WTC11 (cell line): ENCODE measurements around the gene C7. TPM values are rescaled to one million over a fixed set of nuclear protein-coding genes. Genes with fewer than 3 reads are reported as not detected.
A peak's percentile ranks its signal among the peaks of the same experiment; 100 is the strongest.

ENCODE experiments used
- ATAC-seq: fragments of 200-7000 bp; cut with Tn5 transposase; 2 replicates; pipeline ENCODE4 v1.10.0; 2021; ENCODE audit warnings: mild to moderate bottlenecking, moderate library complexity
- CTCF ChIA-PET: fragments of 300-600 bp; sonication (Branson Sonifier 250); formaldehyde crosslinking; loops from one replicate; lab custom pipeline; 2021; ENCODE audit warnings: antibody characterized with exemption; lab: Charles Lee
- POLR2A ChIA-PET: fragments of 350-600 bp; sonication (Branson Sonifier 250); formaldehyde crosslinking; loops from one replicate; lab custom pipeline; 2021; ENCODE audit warnings: antibody characterized with exemption; lab: Charles Lee
- DNase-seq: peaks from one replicate; pipeline ENCODE4 v3.0.0; 2021; ENCODE audit warnings: low spot score
- H3K27ac Mint-ChIP-seq: 2 replicates; pipeline ENCODE4 v1.8.0; 2021; ENCODE audit warnings: mixed read lengths
- H3K27me3 Mint-ChIP-seq: 2 replicates; pipeline ENCODE4 v1.8.0; 2021; ENCODE audit warnings: low read depth, mild to moderate bottlenecking, moderate library complexity, mixed read lengths
- H3K36me3 Mint-ChIP-seq: 2 replicates; pipeline ENCODE4 v1.8.0; 2021; ENCODE audit warnings: mixed read lengths
- H3K4me1 Mint-ChIP-seq: 2 replicates; pipeline ENCODE4 v1.8.0; 2022; ENCODE audit warnings: mixed read lengths
- H3K4me3 Mint-ChIP-seq: 2 replicates; pipeline ENCODE4 v1.8.0; 2021; ENCODE audit warnings: mild to moderate bottlenecking, moderate library complexity, mixed read lengths
- H3K9me3 Mint-ChIP-seq: 2 replicates; pipeline ENCODE4 v1.8.0; 2021; ENCODE audit warnings: mixed read lengths
- ESRRA ChIP-seq: sonication (generic); formaldehyde crosslinking; IDR thresholded peaks from 2 replicates; pipeline ENCODE4 v1.8.1; 2022; ENCODE audit warnings: mild to moderate bottlenecking, missing genetic modification reagents, borderline replicate concordance
- FOXK1 ChIP-seq: sonication (generic); formaldehyde crosslinking; IDR thresholded peaks from 2 replicates; pipeline ENCODE4 v1.8.0; 2022; ENCODE audit warnings: mild to moderate bottlenecking, moderate library complexity, missing genetic modification reagents
- FOXP1 ChIP-seq: sonication (generic); formaldehyde crosslinking; IDR thresholded peaks from 2 replicates; pipeline ENCODE4 v1.8.0; 2022; ENCODE audit warnings: missing genetic modification reagents, mild to moderate bottlenecking, moderate library complexity, borderline replicate concordance
- GABPB1 ChIP-seq: sonication (generic); formaldehyde crosslinking; IDR thresholded peaks from 2 replicates; pipeline ENCODE4 v1.8.1; 2023; ENCODE audit warnings: mild to moderate bottlenecking, missing genetic modification reagents
- GRHL2 ChIP-seq: fragments of 250-450 bp; sonication (Bioruptor Pico); IDR thresholded peaks from 2 replicates; pipeline ENCODE4 v1.8.0; 2022; ENCODE audit warnings: mild to moderate bottlenecking, moderate library complexity; ENCODE audit not compliant: insufficient replicate concordance, severe bottlenecking
- GTF2I ChIP-seq: fragments of 250-450 bp; sonication (Bioruptor Pico); conservative IDR thresholded peaks from 2 replicates; pipeline ENCODE4 v1.4.0; 2021; ENCODE audit warnings: mild to moderate bottlenecking
- HMGA2 ChIP-seq: fragments of 250-450 bp; sonication (Bioruptor Pico); IDR thresholded peaks from 2 replicates; pipeline ENCODE4 v1.4.0; 2021; ENCODE audit warnings: mild to moderate bottlenecking, moderate library complexity
- IRF2 ChIP-seq: sonication (generic); formaldehyde crosslinking; IDR thresholded peaks from 2 replicates; pipeline ENCODE4 v1.8.0; 2022; ENCODE audit warnings: low read depth, missing genetic modification reagents, borderline replicate concordance
- NR3C1 ChIP-seq: sonication (generic); formaldehyde crosslinking; conservative IDR thresholded peaks from 2 replicates; pipeline ENCODE4 v1.8.1; 2023; ENCODE audit warnings: low read depth, mild to moderate bottlenecking, missing genetic modification reagents
- RELA ChIP-seq: sonication (generic); formaldehyde crosslinking; IDR thresholded peaks from 2 replicates; pipeline ENCODE4 v1.8.1; 2022; ENCODE audit warnings: missing genetic modification reagents, mild to moderate bottlenecking, borderline replicate concordance
- ZNF121 ChIP-seq: sonication (generic); formaldehyde crosslinking; IDR thresholded peaks from 2 replicates; pipeline ENCODE4 v1.8.0; 2023; ENCODE audit warnings: missing genetic modification reagents
- ZNF416 ChIP-seq: fragments of 250-450 bp; sonication (Bioruptor Pico); IDR thresholded peaks from 2 replicates; pipeline ENCODE4 v1.9.0; 2021; ENCODE audit warnings: mild to moderate bottlenecking, inconsistent platforms
- total RNA-seq: library from RNA; stranded (reverse); gene quantifications from 3 replicates; pipeline ENCODE4 v1.2.3, GENCODE V29; 2021
- TF ChIP-seq, protein P1 (sequence below): fragments of 200-600 bp; IDR thresholded peaks from 2 replicates; pipeline ENCODE4 v1.8.0; 2022; ENCODE audit warnings: antibody characterized with exemption
- TF ChIP-seq, protein P2 (sequence below): fragments of 250-450 bp; sonication (Bioruptor Pico); IDR thresholded peaks from 2 replicates; pipeline ENCODE4 v1.9.0; 2021; ENCODE audit warnings: mild to moderate bottlenecking
- TF ChIP-seq, protein P3 (sequence below): sonication (generic); formaldehyde crosslinking; IDR thresholded peaks from 2 replicates; pipeline ENCODE4 v1.8.1; 2023; ENCODE audit warnings: mild to moderate bottlenecking, missing genetic modification reagents, moderate library complexity
- TF ChIP-seq, protein P4 (sequence below): sonication (generic); formaldehyde crosslinking; IDR thresholded peaks from 2 replicates; pipeline ENCODE4 v1.8.1; 2022; ENCODE audit warnings: low read depth, mild to moderate bottlenecking, moderate library complexity, missing genetic modification reagents, borderline replicate concordance
- TF ChIP-seq, protein P5 (sequence below): fragments of 250-450 bp; sonication (Bioruptor Pico); IDR thresholded peaks from 2 replicates; pipeline ENCODE4 v1.9.0; 2021; ENCODE audit warnings: mild to moderate bottlenecking, borderline replicate concordance
- TF ChIP-seq, protein P6 (sequence below): sonication (generic); formaldehyde crosslinking; IDR thresholded peaks from 2 replicates; pipeline ENCODE4 v1.8.1; 2022; ENCODE audit warnings: mild to moderate bottlenecking, moderate library complexity, missing genetic modification reagents
- TF ChIP-seq, protein P7 (sequence below): sonication (generic); formaldehyde crosslinking; IDR thresholded peaks from 2 replicates; pipeline ENCODE4 v1.8.1; 2022; ENCODE audit warnings: mild to moderate bottlenecking, missing genetic modification reagents, moderate library complexity, borderline replicate concordance

C7 gene
- total RNA-seq, 1 experiment from 2014 or later = 4.5 TPM

DNA sequence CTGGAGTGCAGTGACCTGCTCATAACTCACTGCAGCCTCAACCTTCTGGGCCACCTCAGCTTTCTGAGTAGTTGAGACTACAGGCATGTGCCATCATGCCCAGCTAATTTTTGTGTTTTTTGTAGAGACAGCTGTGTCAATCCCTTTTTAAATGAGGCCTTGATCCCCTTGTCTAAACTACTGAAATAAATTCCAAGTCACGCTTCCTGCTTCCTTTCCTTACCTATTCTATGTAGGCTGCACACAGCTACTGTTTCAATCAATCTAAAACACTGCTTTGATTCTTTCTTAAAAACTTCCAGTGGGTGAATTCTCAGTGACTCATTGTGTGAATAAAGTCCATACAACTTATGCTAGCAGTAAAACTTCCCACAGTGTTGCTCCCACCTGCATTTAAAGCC lies 2.9 kb upstream of the C7 start:
- Mint-ChIP-seq H3K4me1 (peaks cover 20% of the 10 kb centered on the region), H3K27me3 (no peaks in the 10 kb centered on the region), H3K27ac (no peak overlapping the region), H3K4me3 (no peak overlapping the region), H3K36me3 (no peaks in the 10 kb centered on the region), H3K9me3 (peaks cover 4% of the 10 kb centered on the region; the same call in 1 of the 2 replicates)
- ATAC-seq (no peak), DNase-seq (no peak)
- TF ChIP-seq GRHL2 (no peak), ESRRA (CRISPR knock-in tag) (no peak), HMGA2 (CRISPR knock-in tag) (no peak), FOXP1 (CRISPR knock-in tag) (no peak), IRF2 (CRISPR knock-in tag) (no peak)
- TF ChIP-seq, protein P1, sequence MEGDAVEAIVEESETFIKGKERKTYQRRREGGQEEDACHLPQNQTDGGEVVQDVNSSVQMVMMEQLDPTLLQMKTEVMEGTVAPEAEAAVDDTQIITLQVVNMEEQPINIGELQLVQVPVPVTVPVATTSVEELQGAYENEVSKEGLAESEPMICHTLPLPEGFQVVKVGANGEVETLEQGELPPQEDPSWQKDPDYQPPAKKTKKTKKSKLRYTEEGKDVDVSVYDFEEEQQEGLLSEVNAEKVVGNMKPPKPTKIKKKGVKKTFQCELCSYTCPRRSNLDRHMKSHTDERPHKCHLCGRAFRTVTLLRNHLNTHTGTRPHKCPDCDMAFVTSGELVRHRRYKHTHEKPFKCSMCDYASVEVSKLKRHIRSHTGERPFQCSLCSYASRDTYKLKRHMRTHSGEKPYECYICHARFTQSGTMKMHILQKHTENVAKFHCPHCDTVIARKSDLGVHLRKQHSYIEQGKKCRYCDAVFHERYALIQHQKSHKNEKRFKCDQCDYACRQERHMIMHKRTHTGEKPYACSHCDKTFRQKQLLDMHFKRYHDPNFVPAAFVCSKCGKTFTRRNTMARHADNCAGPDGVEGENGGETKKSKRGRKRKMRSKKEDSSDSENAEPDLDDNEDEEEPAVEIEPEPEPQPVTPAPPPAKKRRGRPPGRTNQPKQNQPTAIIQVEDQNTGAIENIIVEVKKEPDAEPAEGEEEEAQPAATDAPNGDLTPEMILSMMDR = no peak
- TF ChIP-seq, protein P2, sequence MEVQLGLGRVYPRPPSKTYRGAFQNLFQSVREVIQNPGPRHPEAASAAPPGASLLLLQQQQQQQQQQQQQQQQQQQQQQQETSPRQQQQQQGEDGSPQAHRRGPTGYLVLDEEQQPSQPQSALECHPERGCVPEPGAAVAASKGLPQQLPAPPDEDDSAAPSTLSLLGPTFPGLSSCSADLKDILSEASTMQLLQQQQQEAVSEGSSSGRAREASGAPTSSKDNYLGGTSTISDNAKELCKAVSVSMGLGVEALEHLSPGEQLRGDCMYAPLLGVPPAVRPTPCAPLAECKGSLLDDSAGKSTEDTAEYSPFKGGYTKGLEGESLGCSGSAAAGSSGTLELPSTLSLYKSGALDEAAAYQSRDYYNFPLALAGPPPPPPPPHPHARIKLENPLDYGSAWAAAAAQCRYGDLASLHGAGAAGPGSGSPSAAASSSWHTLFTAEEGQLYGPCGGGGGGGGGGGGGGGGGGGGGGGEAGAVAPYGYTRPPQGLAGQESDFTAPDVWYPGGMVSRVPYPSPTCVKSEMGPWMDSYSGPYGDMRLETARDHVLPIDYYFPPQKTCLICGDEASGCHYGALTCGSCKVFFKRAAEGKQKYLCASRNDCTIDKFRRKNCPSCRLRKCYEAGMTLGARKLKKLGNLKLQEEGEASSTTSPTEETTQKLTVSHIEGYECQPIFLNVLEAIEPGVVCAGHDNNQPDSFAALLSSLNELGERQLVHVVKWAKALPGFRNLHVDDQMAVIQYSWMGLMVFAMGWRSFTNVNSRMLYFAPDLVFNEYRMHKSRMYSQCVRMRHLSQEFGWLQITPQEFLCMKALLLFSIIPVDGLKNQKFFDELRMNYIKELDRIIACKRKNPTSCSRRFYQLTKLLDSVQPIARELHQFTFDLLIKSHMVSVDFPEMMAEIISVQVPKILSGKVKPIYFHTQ (CRISPR knock-in tag) = no peak
- TF ChIP-seq, protein P3, sequence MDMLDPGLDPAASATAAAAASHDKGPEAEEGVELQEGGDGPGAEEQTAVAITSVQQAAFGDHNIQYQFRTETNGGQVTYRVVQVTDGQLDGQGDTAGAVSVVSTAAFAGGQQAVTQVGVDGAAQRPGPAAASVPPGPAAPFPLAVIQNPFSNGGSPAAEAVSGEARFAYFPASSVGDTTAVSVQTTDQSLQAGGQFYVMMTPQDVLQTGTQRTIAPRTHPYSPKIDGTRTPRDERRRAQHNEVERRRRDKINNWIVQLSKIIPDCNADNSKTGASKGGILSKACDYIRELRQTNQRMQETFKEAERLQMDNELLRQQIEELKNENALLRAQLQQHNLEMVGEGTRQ (CRISPR knock-in tag) = no peak
- ChIA-PET POLR2A (no interaction called here), CTCF (interaction anchor here (1.4 kb wide), 1 partner anchor 9 kb away, joined by 4 read pairs; no protein-coding TSS in a partner anchor)

DNA sequence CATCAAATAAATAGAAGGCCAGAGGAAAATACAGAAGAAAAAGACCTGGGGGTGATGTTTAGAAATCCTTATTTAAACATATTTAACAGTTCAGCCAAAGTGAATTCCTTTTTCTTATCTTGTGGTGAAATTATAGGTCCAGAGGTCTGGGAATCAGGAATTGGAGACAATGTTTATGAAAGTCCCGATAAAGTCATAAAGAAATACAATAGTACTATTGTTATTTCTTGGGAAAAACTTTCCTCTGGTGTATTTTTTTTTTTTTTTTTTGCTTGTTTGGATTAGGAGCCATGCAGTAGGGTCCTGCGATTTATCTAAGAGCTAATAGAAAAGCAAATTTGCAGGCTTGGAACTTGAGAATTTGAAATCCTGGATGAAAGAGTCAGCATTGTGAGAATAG lies 426 bp downstream of the C7 start:
- H3K36me3 Mint-ChIP-seq = no peaks in the 10 kb centered on the region
- POLR2A ChIA-PET = no interaction called here
- H3K4me1 Mint-ChIP-seq = peaks cover 12% of the 10 kb centered on the region
- H3K4me3 Mint-ChIP-seq = no peak overlapping the region
- ATAC-seq = no peak
- H3K9me3 Mint-ChIP-seq = no peaks in the 10 kb centered on the region
- no peak overlapping the region for H3K27ac Mint-ChIP-seq
- peaks cover 8% of the 10 kb centered on the region for H3K27me3 Mint-ChIP-seq
- TF ChIP-seq, protein P4, sequence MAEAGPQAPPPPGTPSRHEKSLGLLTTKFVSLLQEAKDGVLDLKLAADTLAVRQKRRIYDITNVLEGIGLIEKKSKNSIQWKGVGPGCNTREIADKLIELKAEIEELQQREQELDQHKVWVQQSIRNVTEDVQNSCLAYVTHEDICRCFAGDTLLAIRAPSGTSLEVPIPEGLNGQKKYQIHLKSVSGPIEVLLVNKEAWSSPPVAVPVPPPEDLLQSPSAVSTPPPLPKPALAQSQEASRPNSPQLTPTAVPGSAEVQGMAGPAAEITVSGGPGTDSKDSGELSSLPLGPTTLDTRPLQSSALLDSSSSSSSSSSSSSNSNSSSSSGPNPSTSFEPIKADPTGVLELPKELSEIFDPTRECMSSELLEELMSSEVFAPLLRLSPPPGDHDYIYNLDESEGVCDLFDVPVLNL = no peak
- CTCF ChIA-PET = no interaction called here
- DNase-seq = no peak

DNA sequence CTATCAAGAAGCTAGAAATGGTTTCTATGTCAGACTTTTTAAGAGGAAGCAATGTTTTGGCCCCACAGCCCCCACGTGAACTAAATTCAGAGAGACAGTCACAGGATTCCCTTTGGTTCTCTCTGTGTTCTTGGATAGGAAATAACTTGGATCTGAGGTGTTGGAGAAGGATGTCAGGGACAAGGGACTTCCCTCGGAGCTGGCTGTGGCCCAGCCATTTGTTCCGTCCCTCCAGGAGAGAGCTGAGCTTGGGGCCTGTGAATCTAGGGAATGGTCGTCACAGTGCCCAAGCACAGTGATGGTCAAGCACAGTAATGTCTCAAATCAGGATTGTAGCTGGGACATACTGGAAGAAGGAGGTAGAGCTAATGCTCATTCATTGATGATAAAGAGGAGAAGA lies 2.0 kb downstream of the C7 start:
- ChIA-PET POLR2A (no interaction called here), CTCF (no interaction called here)
- H3K36me3 Mint-ChIP-seq = no peaks in the 10 kb centered on the region
- peaks cover 24% of the 10 kb centered on the region for H3K4me1 Mint-ChIP-seq
- H3K27ac Mint-ChIP-seq = peak overlapping the region; percentile 37
- H3K27me3 Mint-ChIP-seq = peaks cover 17% of the 10 kb centered on the region
- ATAC-seq (no peak), DNase-seq (no peak)
- no peaks in the 10 kb centered on the region for H3K9me3 Mint-ChIP-seq
- no peak overlapping the region for H3K4me3 Mint-ChIP-seq
- no peak for TF ChIP-seq GTF2I (CRISPR knock-in tag)
- no peak for TF ChIP-seq RELA (CRISPR knock-in tag)
- TF ChIP-seq ZNF416 (CRISPR knock-in tag) = no peak
- TF ChIP-seq, protein P5, sequence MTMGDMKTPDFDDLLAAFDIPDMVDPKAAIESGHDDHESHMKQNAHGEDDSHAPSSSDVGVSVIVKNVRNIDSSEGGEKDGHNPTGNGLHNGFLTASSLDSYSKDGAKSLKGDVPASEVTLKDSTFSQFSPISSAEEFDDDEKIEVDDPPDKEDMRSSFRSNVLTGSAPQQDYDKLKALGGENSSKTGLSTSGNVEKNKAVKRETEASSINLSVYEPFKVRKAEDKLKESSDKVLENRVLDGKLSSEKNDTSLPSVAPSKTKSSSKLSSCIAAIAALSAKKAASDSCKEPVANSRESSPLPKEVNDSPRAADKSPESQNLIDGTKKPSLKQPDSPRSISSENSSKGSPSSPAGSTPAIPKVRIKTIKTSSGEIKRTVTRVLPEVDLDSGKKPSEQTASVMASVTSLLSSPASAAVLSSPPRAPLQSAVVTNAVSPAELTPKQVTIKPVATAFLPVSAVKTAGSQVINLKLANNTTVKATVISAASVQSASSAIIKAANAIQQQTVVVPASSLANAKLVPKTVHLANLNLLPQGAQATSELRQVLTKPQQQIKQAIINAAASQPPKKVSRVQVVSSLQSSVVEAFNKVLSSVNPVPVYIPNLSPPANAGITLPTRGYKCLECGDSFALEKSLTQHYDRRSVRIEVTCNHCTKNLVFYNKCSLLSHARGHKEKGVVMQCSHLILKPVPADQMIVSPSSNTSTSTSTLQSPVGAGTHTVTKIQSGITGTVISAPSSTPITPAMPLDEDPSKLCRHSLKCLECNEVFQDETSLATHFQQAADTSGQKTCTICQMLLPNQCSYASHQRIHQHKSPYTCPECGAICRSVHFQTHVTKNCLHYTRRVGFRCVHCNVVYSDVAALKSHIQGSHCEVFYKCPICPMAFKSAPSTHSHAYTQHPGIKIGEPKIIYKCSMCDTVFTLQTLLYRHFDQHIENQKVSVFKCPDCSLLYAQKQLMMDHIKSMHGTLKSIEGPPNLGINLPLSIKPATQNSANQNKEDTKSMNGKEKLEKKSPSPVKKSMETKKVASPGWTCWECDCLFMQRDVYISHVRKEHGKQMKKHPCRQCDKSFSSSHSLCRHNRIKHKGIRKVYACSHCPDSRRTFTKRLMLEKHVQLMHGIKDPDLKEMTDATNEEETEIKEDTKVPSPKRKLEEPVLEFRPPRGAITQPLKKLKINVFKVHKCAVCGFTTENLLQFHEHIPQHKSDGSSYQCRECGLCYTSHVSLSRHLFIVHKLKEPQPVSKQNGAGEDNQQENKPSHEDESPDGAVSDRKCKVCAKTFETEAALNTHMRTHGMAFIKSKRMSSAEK (CRISPR knock-in tag) = no peak
- no peak for TF ChIP-seq ZNF121 (CRISPR knock-in tag)
- TF ChIP-seq FOXK1 (CRISPR knock-in tag) = no peak
- TF ChIP-seq, protein P6, sequence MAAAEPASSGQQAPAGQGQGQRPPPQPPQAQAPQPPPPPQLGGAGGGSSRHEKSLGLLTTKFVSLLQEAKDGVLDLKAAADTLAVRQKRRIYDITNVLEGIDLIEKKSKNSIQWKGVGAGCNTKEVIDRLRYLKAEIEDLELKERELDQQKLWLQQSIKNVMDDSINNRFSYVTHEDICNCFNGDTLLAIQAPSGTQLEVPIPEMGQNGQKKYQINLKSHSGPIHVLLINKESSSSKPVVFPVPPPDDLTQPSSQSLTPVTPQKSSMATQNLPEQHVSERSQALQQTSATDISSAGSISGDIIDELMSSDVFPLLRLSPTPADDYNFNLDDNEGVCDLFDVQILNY (CRISPR knock-in tag) = no peak
- TF ChIP-seq GABPB1 (CRISPR knock-in tag) = no peak
- TF ChIP-seq NR3C1 (CRISPR knock-in tag) = no peak
- TF ChIP-seq, protein P7, sequence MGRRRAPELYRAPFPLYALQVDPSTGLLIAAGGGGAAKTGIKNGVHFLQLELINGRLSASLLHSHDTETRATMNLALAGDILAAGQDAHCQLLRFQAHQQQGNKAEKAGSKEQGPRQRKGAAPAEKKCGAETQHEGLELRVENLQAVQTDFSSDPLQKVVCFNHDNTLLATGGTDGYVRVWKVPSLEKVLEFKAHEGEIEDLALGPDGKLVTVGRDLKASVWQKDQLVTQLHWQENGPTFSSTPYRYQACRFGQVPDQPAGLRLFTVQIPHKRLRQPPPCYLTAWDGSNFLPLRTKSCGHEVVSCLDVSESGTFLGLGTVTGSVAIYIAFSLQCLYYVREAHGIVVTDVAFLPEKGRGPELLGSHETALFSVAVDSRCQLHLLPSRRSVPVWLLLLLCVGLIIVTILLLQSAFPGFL = no peak
